Measurements from ENCODE around the gene PCSK1. TPM values are rescaled to one million over a fixed set of nuclear protein-coding genes. Genes with fewer than 3 reads are reported as not detected.

The PCSK1 gene
- polyA plus RNA-seq, 2 of the 4 experiments (the other 2 are of a cell fraction) = 0.14 to 0.17 TPM

GRCh38 chr5:96439477-96440184, 6.6 kb upstream of the PCSK1 start:
- Histone ChIP-seq H3K27ac (no peak overlapping the region), H3K4me3 (no peak overlapping the region), H3K4me1 (no peaks in the 10 kb centered on the region; the same call in 2 of the 3 replicates), H3K4me2 (no peak overlapping the region), H3K9me3 (no peaks in the 10 kb centered on the region)
- ATAC-seq (no peak), FAIRE-seq (no peak), DNase-seq (ENCODE audit: low read depth in 1 of 2, low spot score in 1 of 2) (no peak)
- POLR2A ChIA-PET = no interaction called here
- TF ChIP-seq, protein P1, sequence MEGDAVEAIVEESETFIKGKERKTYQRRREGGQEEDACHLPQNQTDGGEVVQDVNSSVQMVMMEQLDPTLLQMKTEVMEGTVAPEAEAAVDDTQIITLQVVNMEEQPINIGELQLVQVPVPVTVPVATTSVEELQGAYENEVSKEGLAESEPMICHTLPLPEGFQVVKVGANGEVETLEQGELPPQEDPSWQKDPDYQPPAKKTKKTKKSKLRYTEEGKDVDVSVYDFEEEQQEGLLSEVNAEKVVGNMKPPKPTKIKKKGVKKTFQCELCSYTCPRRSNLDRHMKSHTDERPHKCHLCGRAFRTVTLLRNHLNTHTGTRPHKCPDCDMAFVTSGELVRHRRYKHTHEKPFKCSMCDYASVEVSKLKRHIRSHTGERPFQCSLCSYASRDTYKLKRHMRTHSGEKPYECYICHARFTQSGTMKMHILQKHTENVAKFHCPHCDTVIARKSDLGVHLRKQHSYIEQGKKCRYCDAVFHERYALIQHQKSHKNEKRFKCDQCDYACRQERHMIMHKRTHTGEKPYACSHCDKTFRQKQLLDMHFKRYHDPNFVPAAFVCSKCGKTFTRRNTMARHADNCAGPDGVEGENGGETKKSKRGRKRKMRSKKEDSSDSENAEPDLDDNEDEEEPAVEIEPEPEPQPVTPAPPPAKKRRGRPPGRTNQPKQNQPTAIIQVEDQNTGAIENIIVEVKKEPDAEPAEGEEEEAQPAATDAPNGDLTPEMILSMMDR (IDR thresholded peaks at IDR 0.05) = peak; percentile 24
- no peak for TF ChIP-seq EHMT2 (IDR thresholded peaks at IDR 0.05; ENCODE audit: low read depth)
- TF ChIP-seq JUNB (IDR thresholded peaks at IDR 0.05) = no peak
- 18% methylated on average over 3 of the region's 3 CpGs for WGBS (ENCODE audit: missing lambda C conversion rate)
- CTCF ChIA-PET = interaction anchor here (0.6 to 1.5 kb wide), 10 partner anchors 9 to 579 kb away, joined by 3 to 12 read pairs (median 4); no protein-coding TSS in a partner anchor

- Histone ChIP-seq H3K27ac (no peak overlapping the region), H3K4me1 (peaks cover 9% of the 10 kb centered on the region), H3K9me3 (no peaks in the 10 kb centered on the region; the same call in 2 of the 3 replicates), H3K4me2 (peak overlapping the region; percentile 75), H3K4me3 (0 out of 3 replicates have a peak overlapping the region, but pooled peaks have one; percentile 6)
- WGBS (ENCODE audit: missing lambda C conversion rate) = 2% methylated on average over 11 of the region's 11 CpGs
- peak in 1 of 2 experiments; percentile 13; a peak in 1 of 5 replicates for TF ChIP-seq RAD21 (conservative IDR thresholded peaks at IDR 0.05 in 1 of 2, IDR thresholded peaks at IDR 0.05 in 1 of 2)
- TF ChIP-seq, protein P2, sequence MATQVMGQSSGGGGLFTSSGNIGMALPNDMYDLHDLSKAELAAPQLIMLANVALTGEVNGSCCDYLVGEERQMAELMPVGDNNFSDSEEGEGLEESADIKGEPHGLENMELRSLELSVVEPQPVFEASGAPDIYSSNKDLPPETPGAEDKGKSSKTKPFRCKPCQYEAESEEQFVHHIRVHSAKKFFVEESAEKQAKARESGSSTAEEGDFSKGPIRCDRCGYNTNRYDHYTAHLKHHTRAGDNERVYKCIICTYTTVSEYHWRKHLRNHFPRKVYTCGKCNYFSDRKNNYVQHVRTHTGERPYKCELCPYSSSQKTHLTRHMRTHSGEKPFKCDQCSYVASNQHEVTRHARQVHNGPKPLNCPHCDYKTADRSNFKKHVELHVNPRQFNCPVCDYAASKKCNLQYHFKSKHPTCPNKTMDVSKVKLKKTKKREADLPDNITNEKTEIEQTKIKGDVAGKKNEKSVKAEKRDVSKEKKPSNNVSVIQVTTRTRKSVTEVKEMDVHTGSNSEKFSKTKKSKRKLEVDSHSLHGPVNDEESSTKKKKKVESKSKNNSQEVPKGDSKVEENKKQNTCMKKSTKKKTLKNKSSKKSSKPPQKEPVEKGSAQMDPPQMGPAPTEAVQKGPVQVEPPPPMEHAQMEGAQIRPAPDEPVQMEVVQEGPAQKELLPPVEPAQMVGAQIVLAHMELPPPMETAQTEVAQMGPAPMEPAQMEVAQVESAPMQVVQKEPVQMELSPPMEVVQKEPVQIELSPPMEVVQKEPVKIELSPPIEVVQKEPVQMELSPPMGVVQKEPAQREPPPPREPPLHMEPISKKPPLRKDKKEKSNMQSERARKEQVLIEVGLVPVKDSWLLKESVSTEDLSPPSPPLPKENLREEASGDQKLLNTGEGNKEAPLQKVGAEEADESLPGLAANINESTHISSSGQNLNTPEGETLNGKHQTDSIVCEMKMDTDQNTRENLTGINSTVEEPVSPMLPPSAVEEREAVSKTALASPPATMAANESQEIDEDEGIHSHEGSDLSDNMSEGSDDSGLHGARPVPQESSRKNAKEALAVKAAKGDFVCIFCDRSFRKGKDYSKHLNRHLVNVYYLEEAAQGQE (IDR thresholded peaks at IDR 0.05) = peak; percentile 96
- TF ChIP-seq SMC3 (IDR thresholded peaks at IDR 0.05) = peak; percentile 13; the same call in 1 of the 3 replicates
- peak; percentile 52; the same call in 1 of the 2 replicates for TF ChIP-seq HOXB5 (CRISPR knock-in tag; IDR thresholded peaks at IDR 0.05)
- TF ChIP-seq HOXB13 (CRISPR knock-in tag; IDR thresholded peaks at IDR 0.05; ENCODE audit: low read depth) = no peak
- TF ChIP-seq CBX8 (IDR thresholded peaks at IDR 0.05) = no peak
- peak; percentile 93; the same call in 1 of the 2 replicates for TF ChIP-seq EHMT2 (IDR thresholded peaks at IDR 0.05; ENCODE audit: low read depth)
- ChIA-PET POLR2A (no interaction called here), CTCF (interaction anchor here (1.1 to 1.9 kb wide), 4 partner anchors 11 to 167 kb away, joined by 3 to 9 read pairs (median 4); no protein-coding TSS in a partner anchor)
- peak; percentile 36 to 47 for DNase-seq (ENCODE audit: low read depth in 1 of 2, low spot score in 1 of 2)
- no peak for FAIRE-seq
- peak; percentile 90 to 91 for ATAC-seq
Measured at GRCh38 chr5:96434201-96434645, 1.2 kb upstream of the PCSK1 start.

- WGBS (ENCODE audit: missing lambda C conversion rate) = 50% methylated on average over 40 of the region's 41 CpGs
- H3K4me2 ChIP-seq = peak overlapping the region; percentile 48
- H3K4me1 ChIP-seq = peaks cover 9% of the 10 kb centered on the region
- DNase-seq (ENCODE audit: low read depth in 1 of 2, low spot score in 1 of 2) (no peak), ATAC-seq (peak in 1 of 2 experiments; percentile 32; a peak in 3 of 6 replicates), FAIRE-seq (no peak)
- ChIA-PET CTCF (interaction anchor here (1.2 to 3.8 kb wide), 3 partner anchors 12 to 170 kb away, joined by 3 to 12 read pairs (median 6); no protein-coding TSS in a partner anchor), POLR2A (no interaction called here)
- no peak overlapping the region for H3K4me3 ChIP-seq
- no peak overlapping the region for H3K27ac ChIP-seq
- no peaks in the 10 kb centered on the region; the same call in 2 of the 3 replicates for H3K9me3 ChIP-seq
- TF ChIP-seq PBX3 (IDR thresholded peaks at IDR 0.05) (no peak), ZNF302 (CRISPR knock-in tag; IDR thresholded peaks at IDR 0.05) (no peak), FOSL2 (IDR thresholded peaks at IDR 0.05) (no peak), FOSL2 (CRISPR knock-in tag; IDR thresholded peaks at IDR 0.05) (no peak), CEBPB (IDR thresholded peaks at IDR 0.05) (no peak), CHD4 (IDR thresholded peaks at IDR 0.05; ENCODE audit: borderline replicate concordance) (no peak), FOXS1 (CRISPR knock-in tag; IDR thresholded peaks at IDR 0.05) (no peak), POLR2A (IDR thresholded peaks at IDR 0.05; ENCODE audit: low read length) (no peak), RARB (CRISPR knock-in tag; IDR thresholded peaks at IDR 0.05) (no peak), RAD21 (conservative IDR thresholded peaks at IDR 0.05 in 1 of 2, IDR thresholded peaks at IDR 0.05 in 1 of 2) (no peak), EHMT2 (IDR thresholded peaks at IDR 0.05; ENCODE audit: low read depth) (no peak), HOXB13 (CRISPR knock-in tag; IDR thresholded peaks at IDR 0.05; ENCODE audit: low read depth) (no peak)
- TF ChIP-seq, protein P1 (IDR thresholded peaks at IDR 0.05) = no peak
- TF ChIP-seq, protein P3, sequence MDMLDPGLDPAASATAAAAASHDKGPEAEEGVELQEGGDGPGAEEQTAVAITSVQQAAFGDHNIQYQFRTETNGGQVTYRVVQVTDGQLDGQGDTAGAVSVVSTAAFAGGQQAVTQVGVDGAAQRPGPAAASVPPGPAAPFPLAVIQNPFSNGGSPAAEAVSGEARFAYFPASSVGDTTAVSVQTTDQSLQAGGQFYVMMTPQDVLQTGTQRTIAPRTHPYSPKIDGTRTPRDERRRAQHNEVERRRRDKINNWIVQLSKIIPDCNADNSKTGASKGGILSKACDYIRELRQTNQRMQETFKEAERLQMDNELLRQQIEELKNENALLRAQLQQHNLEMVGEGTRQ (IDR thresholded peaks at IDR 0.05) = no peak
Measured at GRCh38 chr5:96432216-96433065, 607 bp downstream of the PCSK1 start.
